BJ (cell line): ENCODE data around the gene POMGNT1. TPM values are rescaled to one million over a fixed set of nuclear protein-coding genes. Genes with fewer than 3 reads are reported as not detected.

ENCODE experiments used
- CTCF ChIA-PET: fragments of 350-600 bp; formaldehyde crosslinking; extraction: SDS; loops from one replicate; lab custom pipeline; 2021; ENCODE audit warnings: antibody characterized with exemption, inconsistent platforms; lab: Yijun Ruan, JAX
- POLR2A ChIA-PET: fragments of 300-600 bp; sonication (Branson Sonifier 250); formaldehyde crosslinking; extraction: SDS; loops from one replicate; lab custom pipeline; 2021; ENCODE audit warnings: antibody characterized with exemption; lab: Charles Lee
- DNase-seq: peaks from one replicate; pipeline ENCODE4 v3.0.0-alpha.2; 2011; ENCODE audit warnings: low read depth
- H3K27me3 ChIP-seq: 2 replicates; pipeline ENCODE4 v1.6.0; 2011; ENCODE audit warnings: low read length; ENCODE audit not compliant: control insufficient read depth, insufficient read depth
- H3K36me3 ChIP-seq: 2 replicates; pipeline ENCODE4 v1.5.1; 2011; ENCODE audit warnings: low read length; ENCODE audit not compliant: control insufficient read depth, insufficient read depth
- H3K4me3 ChIP-seq: 2 replicates; pipeline ENCODE4 v1.5.1; 2011; ENCODE audit warnings: low read depth, mild to moderate bottlenecking, control low read depth, low read length
- CTCF ChIP-seq: IDR thresholded peaks from 2 replicates; pipeline ENCODE4 v1.5.1; 2011; ENCODE audit warnings: low read depth, mild to moderate bottlenecking, control low read depth, inconsistent platforms, low read length, moderate library complexity; ENCODE audit not compliant: insufficient read depth
- polyA plus RNA-seq: library from polyadenylated mRNA; depleted of rRNA; stranded (reverse); fragments of >200 nt; gene quantifications from 2 replicates; pipeline ENCODE4 v1.2.3, GENCODE V29; 2011

The POMGNT1 gene
- polyA plus RNA-seq, 1 experiment, result 80.0 TPM

GRCh38 chr1:46219551-46220520 lies 21.6 kb upstream of the POMGNT1 start:
- H3K27me3 ChIP-seq, result no peaks in the 10 kb centered on the region
- no peak for TF ChIP-seq CTCF
- CTCF ChIA-PET, result interaction anchor here (0.6 to 6.7 kb wide), 3 partner anchors 12 to 183 kb away, joined by 3 to 81 read pairs (median 55); no protein-coding TSS in a partner anchor
- POLR2A ChIA-PET, result no interaction called here
- no peak overlapping the region for H3K4me3 ChIP-seq
- DNase-seq, result no peak
- peaks cover 2% of the 10 kb centered on the region for H3K36me3 ChIP-seq

- ChIA-PET CTCF (interaction anchor here (0.6 to 6.2 kb wide), 4 partner anchors 10 to 322 kb away, joined by 3 to 55 read pairs (median 3); partner anchors contain the start of gene LURAP1), POLR2A (no interaction called here)
- no peak overlapping the region for H3K4me3 ChIP-seq
- no peak for DNase-seq
- peaks cover 2% of the 10 kb centered on the region for H3K36me3 ChIP-seq
- no peak for TF ChIP-seq CTCF
- H3K27me3 ChIP-seq, result no peaks in the 10 kb centered on the region
Measured at GRCh38 chr1:46218443-46218842, 20.2 kb upstream of the POMGNT1 start.

GRCh38 chr1:46215504-46215903 lies 17.3 kb upstream of the POMGNT1 start:
- no peak for DNase-seq
- no peak for TF ChIP-seq CTCF
- no peaks in the 10 kb centered on the region for H3K27me3 ChIP-seq
- CTCF ChIA-PET, result interaction anchor here (1.7 kb wide), 1 partner anchor 8 kb away, joined by 3 read pairs; no protein-coding TSS in a partner anchor
- no peaks in the 10 kb centered on the region for H3K36me3 ChIP-seq
- no peak overlapping the region for H3K4me3 ChIP-seq
- POLR2A ChIA-PET, result no interaction called here

- ChIA-PET CTCF (interaction anchor here (8.4 kb wide), 1 partner anchor 10 kb away, joined by 55 read pairs; no protein-coding TSS in a partner anchor), POLR2A (no interaction called here)
- TF ChIP-seq CTCF, result no peak
- DNase-seq, result no peak
- no peaks in the 10 kb centered on the region for H3K27me3 ChIP-seq
- no peak overlapping the region for H3K4me3 ChIP-seq
- H3K36me3 ChIP-seq, result no peaks in the 10 kb centered on the region
Measured at GRCh38 chr1:46211051-46211450, 12.8 kb upstream of the POMGNT1 start.

- CTCF ChIA-PET, result interaction anchor here (8.4 kb wide), 1 partner anchor 11 kb away, joined by 55 read pairs; no protein-coding TSS in a partner anchor
- POLR2A ChIA-PET, result no interaction called here
- TF ChIP-seq CTCF, result no peak
- no peaks in the 10 kb centered on the region for H3K27me3 ChIP-seq
- H3K4me3 ChIP-seq, result no peak overlapping the region
- H3K36me3 ChIP-seq, result no peaks in the 10 kb centered on the region
- no peak for DNase-seq
Measured at GRCh38 chr1:46210561-46210960, 12.3 kb upstream of the POMGNT1 start.
